HAP-1 (cell line): Measurements from ENCODE around the gene CGB7.
A peak's percentile ranks its signal among the peaks of the same experiment; 100 is the strongest.
"Not testable (repeated sequence)": the region's sequence is repeated elsewhere in the genome, so short reads cannot be mapped to it uniquely, and the experiment has no call there.

Source experiments
- DNase-seq, 2 experiments: peaks; one replicate each; pipeline ENCODE4 v3.0.0-alpha.2; 2016 to 2020; ENCODE audit warnings: low spot score in 2 of 2
- H3K27me3 ChIP-seq: fragments of 250-450 bp; sonication (Bioruptor Pico); 2 replicates; pipeline ENCODE4 v1.5.1; 2020; ENCODE audit warnings: low read depth, mild to moderate bottlenecking, moderate library complexity
- H3K36me3 ChIP-seq: fragments of 250-450 bp; sonication (Bioruptor Pico); replicated peaks from 2 replicates; pipeline ENCODE4 v1.5.1; 2020; ENCODE audit warnings: mild to moderate bottlenecking
- H3K4me1 ChIP-seq: fragments of 250-450 bp; sonication (Bioruptor Pico); 2 replicates; pipeline ENCODE4 v1.5.1; 2020; ENCODE audit warnings: mild to moderate bottlenecking
- H3K4me3 ChIP-seq: fragments of 250-450 bp; sonication (Bioruptor Pico); 2 replicates; pipeline ENCODE4 v1.5.1; 2020; ENCODE audit warnings: mild to moderate bottlenecking, moderate library complexity
- H3K9me3 ChIP-seq: fragments of 250-450 bp; sonication (Bioruptor Pico); 2 replicates; pipeline ENCODE4 v1.5.1; 2020; ENCODE audit warnings: mild to moderate bottlenecking, moderate library complexity
- in situ Hi-C: fragments of 300-500 bp; cut with MboI; formaldehyde crosslinking; loops from 3 replicates; pipeline ENCODE4 v1.14.3; 2020; ENCODE audit warnings: low sequenced_read_pairs, inconsistent platforms, mixed read lengths

Gene CGB7

GRCh38 chr19:49020931-49021895 is 36.3 kb downstream of the CGB7 start:
- Histone ChIP-seq H3K4me1 (peaks cover 10% of the 10 kb centered on the region), H3K27me3 (no peaks in the 10 kb centered on the region), H3K9me3 (no peaks in the 10 kb centered on the region), H3K36me3 (no peaks in the 10 kb centered on the region; the same call in 1 of the 2 replicates), H3K4me3 (no peak overlapping the region)
- in situ Hi-C loops: no loop called here
- peak in 1 of 2 experiments; percentile 23 for DNase-seq

- in situ Hi-C loops: no loop called here
- Histone ChIP-seq H3K4me1 (peaks cover 10% of the 10 kb centered on the region), H3K27me3 (no peaks in the 10 kb centered on the region), H3K9me3 (no peaks in the 10 kb centered on the region), H3K36me3 (peaks cover 6% of the 10 kb centered on the region), H3K4me3 (no peak overlapping the region)
- DNase-seq: peak in 1 of 2 experiments; percentile 41
Observed at GRCh38 chr19:49020342-49020741, 37.2 kb downstream of the CGB7 start.

GRCh38 chr19:49019242-49019932 is 38.2 kb downstream of the CGB7 start:
- Histone ChIP-seq H3K4me3 (peak overlapping the region; percentile 33), H3K27me3 (no peaks in the 10 kb centered on the region), H3K9me3 (no peaks in the 10 kb centered on the region), H3K36me3 (peaks cover 16% of the 10 kb centered on the region), H3K4me1 (peaks cover 10% of the 10 kb centered on the region)
- in situ Hi-C loops: no loop called here
- peak; percentile 67 to 90 for DNase-seq

- H3K9me3 ChIP-seq, in situ Hi-C loops, H3K27me3 ChIP-seq: not testable (repeated sequence)
- peak in 1 of 2 experiments; percentile 26 for DNase-seq
- H3K36me3 ChIP-seq: peaks cover 24% of the 10 kb centered on the region
- peaks cover 10% of the 10 kb centered on the region for H3K4me1 ChIP-seq
- peak overlapping the region; percentile 33 for H3K4me3 ChIP-seq
Observed at GRCh38 chr19:49018388-49019241, 38.9 kb downstream of the CGB7 start.

GRCh38 chr19:49017666-49018351 is 39.7 kb downstream of the CGB7 start:
- H3K9me3 ChIP-seq: no peaks in the 10 kb centered on the region
- H3K36me3 ChIP-seq: peaks cover 28% of the 10 kb centered on the region
- no peaks in the 10 kb centered on the region for H3K27me3 ChIP-seq
- in situ Hi-C loops: no loop called here
- H3K4me3 ChIP-seq: peak overlapping the region; percentile 29
- H3K4me1 ChIP-seq: peaks cover 10% of the 10 kb centered on the region
- peak; percentile 65 to 83 for DNase-seq

GRCh38 chr19:49017041-49017665 is 40.4 kb downstream of the CGB7 start, which contains the start of gene LHB:
Gene LHB (minus strand): TSS chr19:49017091. CDS start chr19:49017081, 10 bp downstream.
- peak within 1 kb of the TSS; percentile 29 for H3K4me3 ChIP-seq
- H3K9me3 ChIP-seq: no peaks in the 10 kb centered on the region
- peaks cover 10% of the 10 kb centered on the region for H3K4me1 ChIP-seq
- no peak for DNase-seq
- no peaks in the 10 kb centered on the region for H3K27me3 ChIP-seq
- H3K36me3 ChIP-seq: peaks cover 34% of the 10 kb centered on the region
- in situ Hi-C loops: no loop called here

GRCh38 chr19:49016067-49016839 is 41.3 kb downstream of the CGB7 start:
- in situ Hi-C loops: no loop called here
- peaks cover 10% of the 10 kb centered on the region for H3K4me1 ChIP-seq
- H3K4me3 ChIP-seq: no peak overlapping the region
- H3K27me3 ChIP-seq: no peaks in the 10 kb centered on the region
- no peaks in the 10 kb centered on the region for H3K9me3 ChIP-seq
- H3K36me3 ChIP-seq: peaks cover 43% of the 10 kb centered on the region
- DNase-seq: no peak

- Histone ChIP-seq H3K27me3 (no peaks in the 10 kb centered on the region), H3K4me3 (no peak overlapping the region), H3K36me3 (peaks cover 56% of the 10 kb centered on the region), H3K9me3 (no peaks in the 10 kb centered on the region), H3K4me1 (peaks cover 10% of the 10 kb centered on the region)
- DNase-seq: no peak
- in situ Hi-C loops: no loop called here
Observed at GRCh38 chr19:49014870-49015255, 42.7 kb downstream of the CGB7 start.

- in situ Hi-C loops: no loop called here
- Histone ChIP-seq H3K36me3 (peaks cover 61% of the 10 kb centered on the region), H3K9me3 (no peaks in the 10 kb centered on the region), H3K4me3 (no peak overlapping the region), H3K27me3 (no peaks in the 10 kb centered on the region), H3K4me1 (peaks cover 10% of the 10 kb centered on the region)
- DNase-seq: no peak
Observed at GRCh38 chr19:49014123-49014869, 43.3 kb downstream of the CGB7 start.

- Histone ChIP-seq H3K27me3 (no peaks in the 10 kb centered on the region), H3K4me1 (no peaks in the 10 kb centered on the region), H3K36me3 (peaks cover 78% of the 10 kb centered on the region), H3K9me3 (no peaks in the 10 kb centered on the region), H3K4me3 (no peak overlapping the region)
- in situ Hi-C loops: no loop called here
- DNase-seq: no peak
Observed at GRCh38 chr19:49011194-49011593, 46.4 kb downstream of the CGB7 start.

GRCh38 chr19:49010453-49010852 is 47.1 kb downstream of the CGB7 start:
- H3K36me3 ChIP-seq: peaks cover 80% of the 10 kb centered on the region
- in situ Hi-C loops: no loop called here
- DNase-seq: no peak

More at GRCh38 chr19:49010453-49010852, 47.1 kb downstream of the CGB7 start:
- no peaks in the 10 kb centered on the region for H3K9me3 ChIP-seq
- H3K4me3 ChIP-seq: no peak overlapping the region
- H3K4me1 ChIP-seq: no peaks in the 10 kb centered on the region
- H3K27me3 ChIP-seq: no peaks in the 10 kb centered on the region
